ENCODE data around the gene CIC.
"Not testable (repeated sequence)": the region's sequence is repeated elsewhere in the genome, so short reads cannot be mapped to it uniquely, and the experiment has no call there.

CIC gene

GRCh38 chr19:42255766-42256745, 13.0 kb upstream of the CIC start:
- DNase-seq, result no peak

- not testable (repeated sequence) for DNase-seq
Measured at GRCh38 chr19:42257842-42258241, 11.2 kb upstream of the CIC start.

DNA sequence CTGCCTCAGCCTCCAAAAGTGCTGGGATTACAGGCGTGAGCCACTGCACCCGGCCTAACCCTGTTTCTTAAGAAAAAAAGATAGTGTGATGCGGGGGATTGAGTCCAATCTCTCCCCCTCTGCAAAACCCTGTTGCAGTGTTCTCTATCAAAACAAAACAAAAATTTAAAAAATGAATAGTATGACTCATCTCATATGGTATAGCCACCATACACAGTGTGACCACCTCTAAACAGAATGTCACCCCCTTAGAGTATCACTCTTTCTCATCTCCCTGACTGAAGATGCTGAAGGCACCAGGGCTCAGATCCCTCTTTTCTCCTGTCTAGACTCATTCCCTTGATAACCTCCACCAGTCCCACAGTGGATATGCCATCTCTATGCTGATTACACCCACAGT, 7.3 kb upstream of the CIC start:
- DNase-seq, result no peak

DNA sequence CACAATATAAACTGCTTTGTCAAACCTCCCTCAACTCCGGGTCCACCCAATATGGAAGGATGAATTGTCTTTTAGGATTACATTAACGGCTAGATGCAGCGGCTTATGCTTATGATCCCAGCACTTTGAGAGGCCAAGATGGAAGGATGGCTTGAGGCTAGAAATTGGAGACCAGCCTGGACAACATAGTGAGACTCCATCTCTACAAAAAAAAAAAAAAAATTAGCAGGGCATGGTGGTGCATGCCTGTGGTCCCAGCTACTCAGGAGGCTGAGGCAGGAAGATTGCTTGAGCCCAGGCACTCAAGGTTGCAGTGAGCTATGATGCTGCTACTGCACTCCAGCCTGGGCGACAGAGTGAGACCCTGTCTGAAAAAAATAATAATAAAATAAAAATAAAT, 2.9 kb upstream of the CIC start:
- DNase-seq, result not testable (repeated sequence)

- DNase-seq, result not testable (repeated sequence)
Measured at GRCh38 chr19:42266928-42267603, 2.0 kb upstream of the CIC start.

GRCh38 chr19:42267644-42268141, 1.4 kb upstream of the CIC start:
- no peak for DNase-seq

- peak; percentile 90 to 96 (median 93) for DNase-seq
Measured at GRCh38 chr19:42268142-42268703, 829 bp upstream of the CIC start.

DNA sequence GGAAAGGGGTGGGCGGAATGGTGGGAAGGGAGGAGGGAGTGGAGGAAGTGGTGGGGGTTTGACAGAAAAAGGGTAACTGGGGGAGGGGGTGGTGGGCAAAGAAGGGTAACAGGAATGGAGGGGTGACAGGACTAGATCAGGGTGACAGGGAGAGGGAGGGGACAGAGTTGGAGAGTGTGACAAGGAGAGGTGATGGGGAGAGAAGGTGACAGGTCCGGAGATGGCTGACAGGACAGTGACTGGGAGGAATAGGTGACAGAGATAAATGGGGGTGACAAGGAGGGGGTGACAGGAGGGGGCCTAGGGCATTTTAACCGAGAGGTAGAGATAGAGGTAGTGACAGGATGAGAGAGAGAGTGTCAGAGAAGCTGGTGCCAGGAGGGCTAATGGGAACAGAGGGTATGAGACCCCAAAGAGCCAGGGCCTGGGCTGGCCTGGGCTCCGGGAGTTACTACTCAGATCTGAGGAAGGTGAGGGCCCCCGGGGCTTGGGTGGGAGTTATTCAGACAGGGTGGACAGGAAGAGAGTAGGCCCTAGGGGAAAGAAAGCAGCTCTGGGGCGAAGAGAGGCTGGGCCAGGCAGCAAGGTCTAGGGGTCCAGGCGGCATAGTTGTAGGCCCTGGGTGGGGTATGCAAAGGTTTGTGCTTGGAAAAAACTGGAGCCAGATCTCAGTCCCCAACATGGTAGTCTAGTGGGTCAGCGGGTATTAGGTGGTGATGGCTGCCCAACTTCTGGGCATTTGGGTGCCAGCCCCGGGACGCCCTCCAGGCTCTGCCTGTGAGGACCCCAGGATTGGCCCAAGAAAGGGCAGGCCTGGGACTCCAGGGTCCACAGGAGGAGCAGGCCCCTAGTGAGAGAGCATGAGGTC, 660 bp downstream of the CIC start:
- no peak for DNase-seq

DNA sequence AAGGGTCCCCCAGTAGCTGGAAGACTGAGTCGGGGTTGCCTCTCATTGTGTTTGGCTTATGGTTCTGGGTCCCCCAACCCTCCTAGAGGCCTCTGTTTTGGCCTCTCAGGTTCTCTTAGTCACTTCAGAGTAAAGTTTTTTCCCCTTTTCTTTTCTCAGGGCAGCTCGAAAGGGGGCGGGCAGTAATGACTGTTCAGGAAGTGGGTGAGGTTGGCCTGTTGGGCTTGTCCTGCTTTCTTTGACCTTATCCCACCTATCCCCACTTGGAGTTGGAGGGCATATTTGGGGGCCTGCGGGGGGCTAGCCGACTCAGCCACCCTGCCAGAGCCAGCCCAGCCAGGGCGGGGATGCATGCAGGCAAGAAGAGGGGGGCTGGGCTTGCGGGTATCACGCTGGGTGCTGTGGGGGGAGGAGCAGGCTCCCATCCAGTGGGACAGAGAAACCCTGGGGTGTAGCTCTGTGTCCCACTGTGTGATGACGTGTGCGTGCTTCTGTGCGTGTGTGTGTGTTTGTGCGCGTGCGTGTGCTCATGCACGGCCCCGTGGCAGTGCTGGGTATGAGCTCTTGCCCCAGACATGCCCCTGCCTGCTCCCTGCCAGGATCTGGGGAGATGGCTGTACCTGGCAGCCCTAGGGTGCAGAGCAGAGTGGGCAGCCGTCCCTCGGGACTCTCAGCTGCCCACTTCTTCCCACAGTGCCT, 1.4 kb downstream of the CIC start:
- DNase-seq, result peak in 2 of 4 experiments; percentile 42 to 61

DNA sequence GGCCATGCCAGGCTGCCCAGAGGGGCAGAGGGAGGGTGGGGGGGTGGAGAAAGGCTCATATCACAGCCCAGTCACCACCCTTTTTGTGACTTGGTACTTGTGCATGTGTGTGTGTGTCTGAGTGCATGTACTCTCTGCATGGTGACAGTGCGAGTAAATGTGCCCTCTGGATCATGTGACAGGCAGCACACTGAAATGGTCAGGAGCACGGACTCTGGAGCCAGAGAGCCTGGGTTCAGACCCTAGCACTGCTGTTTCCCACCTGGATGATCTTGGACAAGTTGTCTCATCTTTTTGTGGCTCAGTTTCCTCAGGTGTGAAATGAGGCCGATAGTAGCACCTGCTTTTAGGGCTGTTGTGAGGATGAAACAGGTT, 2.0 kb downstream of the CIC start:
- DNase-seq, result no peak

DNA sequence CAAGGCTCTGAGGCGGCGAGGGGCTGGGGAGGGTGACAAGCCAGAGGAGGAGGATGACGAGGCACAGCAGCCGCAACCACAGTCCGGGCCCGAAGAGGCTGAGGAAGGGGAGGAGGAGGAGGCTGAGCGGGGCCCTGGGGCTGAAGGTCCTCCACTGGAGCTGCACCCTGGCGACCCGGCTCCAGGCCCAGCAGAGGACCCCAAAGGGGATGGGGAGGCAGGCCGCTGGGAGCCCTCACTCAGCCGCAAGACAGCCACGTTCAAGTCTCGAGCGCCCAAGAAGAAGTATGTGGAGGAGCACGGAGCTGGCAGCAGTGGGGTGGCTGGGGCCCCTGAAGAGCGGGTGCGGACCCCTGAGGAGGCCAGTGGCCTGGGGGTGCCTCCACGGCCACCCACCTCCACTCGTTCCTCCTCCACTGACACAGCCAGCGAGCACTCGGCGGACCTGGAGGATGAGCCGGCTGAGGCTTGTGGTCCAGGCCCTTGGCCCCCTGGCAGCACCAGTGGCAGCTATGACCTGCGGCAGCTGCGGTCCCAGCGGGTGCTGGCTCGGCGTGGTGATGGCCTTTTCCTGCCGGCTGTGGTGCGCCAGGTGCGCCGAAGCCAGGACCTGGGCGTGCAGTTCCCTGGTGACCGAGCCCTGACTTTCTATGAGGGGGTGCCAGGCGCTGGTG, 2.9 kb downstream of the CIC start:
- DNase-seq, result no peak

- DNase-seq, result no peak
Measured at GRCh38 chr19:42272535-42272897, 3.5 kb downstream of the CIC start.

GRCh38 chr19:42272989-42273406, 3.9 kb downstream of the CIC start:
- DNase-seq, result no peak

DNA sequence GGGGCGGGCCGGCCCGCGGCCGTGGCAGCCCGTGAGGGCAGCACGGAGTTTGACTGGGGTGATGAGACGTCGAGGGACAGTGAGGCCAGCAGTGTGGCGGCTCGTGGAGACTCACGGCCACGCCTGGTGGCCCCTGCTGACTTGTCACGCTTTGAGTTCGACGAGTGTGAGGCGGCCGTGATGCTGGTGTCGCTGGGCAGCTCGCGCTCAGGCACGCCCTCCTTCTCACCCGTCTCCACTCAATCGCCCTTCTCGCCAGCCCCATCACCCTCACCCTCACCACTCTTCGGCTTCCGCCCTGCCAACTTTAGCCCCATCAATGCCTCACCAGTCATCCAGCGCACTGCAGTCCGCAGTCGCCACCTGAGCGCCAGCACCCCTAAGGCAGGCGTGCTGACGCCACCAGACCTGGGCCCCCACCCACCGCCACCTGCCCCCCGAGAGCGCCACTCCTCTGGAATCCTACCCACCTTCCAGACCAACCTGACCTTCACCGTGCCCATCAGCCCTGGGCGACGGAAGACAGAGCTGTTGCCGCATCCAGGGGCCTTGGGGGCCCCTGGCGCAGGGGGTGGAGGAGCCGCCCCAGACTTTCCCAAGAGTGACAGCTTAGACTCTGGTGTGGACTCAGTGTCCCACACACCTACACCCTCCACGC, 4.5 kb downstream of the CIC start:
- no peak for DNase-seq

DNA sequence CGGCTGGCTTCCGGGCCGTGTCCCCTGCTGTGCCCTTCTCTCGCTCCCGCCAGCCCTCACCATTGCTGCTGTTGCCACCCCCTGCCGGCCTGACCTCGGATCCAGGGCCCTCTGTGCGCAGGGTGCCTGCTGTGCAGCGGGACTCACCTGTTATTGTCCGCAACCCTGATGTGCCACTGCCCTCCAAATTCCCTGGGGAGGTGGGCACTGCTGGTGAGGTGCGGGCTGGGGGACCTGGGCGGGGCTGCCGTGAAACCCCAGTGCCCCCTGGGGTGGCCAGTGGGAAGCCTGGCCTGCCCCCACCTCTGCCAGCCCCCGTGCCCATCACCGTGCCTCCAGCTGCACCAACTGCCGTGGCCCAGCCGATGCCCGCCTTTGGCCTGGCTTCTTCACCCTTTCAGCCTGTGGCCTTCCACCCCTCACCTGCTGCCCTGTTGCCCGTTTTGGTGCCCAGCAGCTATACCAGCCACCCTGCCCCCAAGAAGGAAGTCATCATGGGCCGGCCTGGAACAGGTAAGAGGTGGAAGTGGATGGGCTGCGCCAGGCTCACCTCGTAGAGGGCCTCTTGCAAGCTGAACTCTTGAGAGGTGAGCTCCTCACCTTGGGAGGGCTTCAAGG, 5.1 kb downstream of the CIC start:
- DNase-seq, result no peak

DNA sequence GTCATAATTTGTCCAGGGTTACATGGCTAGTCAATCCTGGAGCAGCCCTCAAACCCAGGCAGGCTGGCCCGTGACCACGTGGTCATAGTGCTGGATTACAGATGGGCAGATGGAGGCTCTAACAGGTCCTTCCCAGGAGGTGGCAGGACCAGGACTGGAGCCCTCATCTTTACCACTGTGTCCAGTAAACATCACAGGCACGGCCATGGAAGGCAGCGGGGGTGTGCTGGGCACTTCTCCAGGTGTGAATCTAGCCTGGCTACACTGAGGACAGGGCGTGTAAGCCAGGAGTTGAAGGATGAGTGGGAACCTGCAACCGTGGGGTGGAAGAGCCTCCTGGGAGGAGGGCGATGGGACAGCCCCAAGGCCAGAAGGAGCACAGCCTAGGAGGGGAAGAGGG, 6.1 kb downstream of the CIC start:
- DNase-seq, result no peak

DNA sequence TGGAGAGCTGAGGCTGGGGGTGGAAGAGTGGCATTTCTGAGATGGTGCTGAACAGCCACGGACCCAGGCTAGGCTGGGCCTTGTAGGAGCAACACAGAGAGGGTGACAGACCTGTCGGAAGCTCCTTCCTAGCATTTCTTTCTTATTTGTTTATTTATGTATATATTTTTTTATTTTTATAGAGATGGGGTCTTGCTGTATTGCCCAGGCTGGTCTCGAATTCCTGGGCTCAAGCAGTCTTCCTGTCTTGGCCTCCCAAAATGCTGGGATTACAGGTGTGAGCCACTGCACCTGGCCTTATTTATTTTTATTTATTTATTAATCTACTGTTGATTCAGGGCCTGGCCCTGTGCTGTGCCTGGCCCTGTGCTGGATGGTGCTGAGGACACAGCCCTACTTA, 6.5 kb downstream of the CIC start:
- no peak for DNase-seq

GRCh38 chr19:42276284-42276683, 7.2 kb downstream of the CIC start:
- no peak for DNase-seq

- no peak for DNase-seq
Measured at GRCh38 chr19:42276821-42277220, 7.8 kb downstream of the CIC start.

DNA sequence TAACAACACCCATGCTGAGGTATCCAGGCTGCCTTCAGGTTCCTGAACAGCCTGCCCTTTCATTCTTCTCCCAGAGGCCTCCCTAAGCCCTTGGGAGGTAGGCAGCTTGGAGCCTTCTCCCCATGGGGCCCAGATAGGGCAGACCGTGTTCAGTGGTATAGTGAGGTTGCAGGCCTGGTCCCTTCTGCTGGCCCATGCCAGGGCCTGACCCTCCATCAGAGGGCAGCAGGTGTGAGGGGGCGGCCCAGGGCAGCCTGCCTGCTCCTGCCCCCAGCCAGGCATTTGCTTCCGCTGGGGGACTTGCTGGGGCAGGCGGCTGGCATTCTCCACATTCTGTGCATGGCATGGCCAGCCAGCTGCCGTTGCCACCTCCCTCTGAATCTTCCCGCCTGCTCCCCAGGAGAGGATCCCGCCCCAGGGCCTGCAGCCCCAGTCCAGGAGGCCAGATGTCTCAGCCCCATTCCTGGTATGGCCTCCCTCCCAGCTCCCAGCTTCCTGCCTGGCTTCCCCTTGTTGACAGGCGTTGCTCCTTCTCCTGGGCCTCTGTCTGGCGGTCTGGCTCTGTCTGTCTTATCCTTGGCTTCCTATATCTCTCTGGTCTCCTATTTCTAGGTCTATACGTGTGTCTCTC, 8.9 kb downstream of the CIC start:
- DNase-seq, result no peak
